ENCODE measurements around the gene DOK7. TPM values are rescaled to one million over a fixed set of nuclear protein-coding genes. Genes with fewer than 3 reads are reported as not detected.

Gene DOK7
- polyA plus RNA-seq, 3 donors: not detected

DNA sequence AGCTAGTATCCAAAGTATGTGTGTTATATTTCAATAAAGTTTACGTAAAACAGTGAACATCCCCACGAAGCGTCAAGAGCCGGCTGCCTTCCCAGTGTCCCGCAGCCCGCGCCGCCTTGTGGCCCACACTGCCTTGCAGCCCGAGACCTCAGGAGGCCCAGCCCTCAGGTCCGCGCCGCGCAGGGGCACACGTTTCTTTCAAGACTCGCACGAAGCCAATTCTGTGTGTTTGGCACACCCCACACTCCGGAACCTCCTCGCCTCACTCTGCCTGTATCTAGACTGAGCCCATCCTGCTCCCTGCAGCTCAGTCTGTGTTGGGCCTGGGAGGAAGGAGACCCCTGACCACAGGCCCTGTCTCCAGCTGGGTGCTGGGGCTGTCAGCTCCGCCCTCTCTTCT is 63.4 kb downstream of the DOK7 start:
- Histone ChIP-seq H3K36me3 (replicated peaks in 1 of 2; ENCODE audit: control insufficient read depth in 1 of 2, insufficient read depth in 2 of 2, low read length in 2 of 2) (peaks cover 52 to 74% of the 10 kb centered on the region in 2 donors), H3K4me3 (replicated peaks in 1 of 3; ENCODE audit: low read depth in 2 of 3, low read length in 3 of 3) (no peak overlapping the region), H2AFZ (ENCODE audit: insufficient read depth, low read depth, low read length, poor library complexity, severe bottlenecking) (no peak overlapping the region), H3K9me3 (replicated peaks in 1 of 2; ENCODE audit: control insufficient read depth in 1 of 2, insufficient read depth in 1 of 2, low read length in 2 of 2) (no peaks in the 10 kb centered on the region), H4K20me1 (ENCODE audit: insufficient read depth, low read length) (peaks cover 100% of the 10 kb centered on the region), H3K27ac (ENCODE audit: low read depth in 1 of 2, low read length in 2 of 2) (no peak overlapping the region), H3K4me2 (replicated peaks; ENCODE audit: extremely low read depth, low read length, poor library complexity, severe bottlenecking) (no peak overlapping the region), H3K27me3 (ENCODE audit: control insufficient read depth in 2 of 2, insufficient read depth in 2 of 2, low read length in 2 of 2) (no peaks in the 10 kb centered on the region), H3K79me2 (ENCODE audit: insufficient read depth, low read length) (peaks cover 88% of the 10 kb centered on the region), H3K9ac (ENCODE audit: insufficient read depth, low read length, poor library complexity, severe bottlenecking) (no peak overlapping the region), H3K4me1 (ENCODE audit: control insufficient read depth in 1 of 2, insufficient read depth in 2 of 2, low read length in 2 of 2) (peaks cover 25 to 31% of the 10 kb centered on the region in 2 donors)
- WGBS (ENCODE audit: insufficient coverage): 96% methylated on average over 17 of the region's 19 CpGs
- intact Hi-C loops (cut with micrococcal nuclease): no loop called here
- no peak for DNase-seq
- peaks cover 47 to 72% of the 10 kb centered on the region in 2 donors for H3K36me3 Mint-ChIP-seq
- H3K4me3 Mint-ChIP-seq: no peak overlapping the region
- H3K27ac Mint-ChIP-seq: peak overlapping the region in 2 of 7 donors; percentile 47 to 60
- H3K4me1 Mint-ChIP-seq: peaks cover 33% of the 10 kb centered on the region
- TF ChIP-seq CTCF (IDR thresholded peaks at IDR 0.05): no peak
- H3K9me3 Mint-ChIP-seq: no peaks in the 10 kb centered on the region
- H3K27me3 Mint-ChIP-seq (ENCODE audit: low read depth in 3 of 3): no peaks in the 10 kb centered on the region

DNA sequence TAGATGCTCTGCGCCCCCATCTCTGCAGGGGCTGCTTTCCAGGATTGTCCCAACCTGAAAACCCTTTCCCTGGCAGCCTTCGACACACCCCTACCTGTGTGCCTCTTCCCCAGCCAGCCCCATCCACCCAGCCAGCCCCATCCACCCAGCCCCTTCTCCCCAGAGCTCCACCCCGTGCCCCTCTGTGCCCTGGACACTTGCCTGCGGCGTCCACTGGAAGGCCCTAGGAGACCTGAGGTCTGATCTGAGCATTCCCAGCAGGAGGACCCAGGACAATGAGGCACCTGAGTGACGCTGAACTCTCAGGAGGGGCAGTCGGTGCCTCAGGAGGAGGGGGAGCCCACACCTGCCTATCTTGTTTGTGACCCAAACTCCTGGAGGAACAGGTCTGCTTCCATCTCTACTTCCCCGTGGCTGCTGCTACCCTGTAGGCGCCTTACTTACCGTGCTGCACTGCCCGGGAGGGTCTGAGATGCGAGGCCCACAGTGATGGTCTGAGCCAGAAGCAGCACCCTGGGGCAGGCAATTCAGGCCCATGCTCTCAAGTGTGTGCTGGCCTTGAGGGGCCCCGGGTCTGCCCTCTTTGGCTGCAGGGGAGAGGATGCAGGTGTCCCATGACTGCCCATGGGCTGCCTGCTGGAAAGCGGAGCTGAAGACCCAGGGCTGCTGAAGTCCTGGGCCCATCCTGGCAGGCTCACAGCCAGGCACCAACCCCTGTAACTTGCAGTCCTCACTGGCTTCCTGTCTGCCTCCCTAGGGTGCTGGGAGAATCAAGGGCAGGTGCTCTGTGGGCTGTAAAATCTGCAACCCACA is 64.2 kb downstream of the DOK7 start:
- H3K4me3 ChIP-seq (replicated peaks in 1 of 3; ENCODE audit: low read depth in 2 of 3, low read length in 3 of 3): no peak overlapping the region
- peak overlapping the region in 1 of 2 donors; percentile 41 for H3K27ac ChIP-seq (ENCODE audit: low read depth in 1 of 2, low read length in 2 of 2)
- Mint-ChIP-seq H3K27ac (peak overlapping the region in 2 of 7 donors; percentile 31 to 54), H3K36me3 (peaks cover 41 to 64% of the 10 kb centered on the region in 2 donors), H3K4me1 (peaks cover 36% of the 10 kb centered on the region), H3K4me3 (no peak overlapping the region), H3K9me3 (no peaks in the 10 kb centered on the region), H3K27me3 (ENCODE audit: low read depth in 3 of 3) (no peaks in the 10 kb centered on the region)
- no peaks in the 10 kb centered on the region for H3K27me3 ChIP-seq (ENCODE audit: control insufficient read depth in 2 of 2, insufficient read depth in 2 of 2, low read length in 2 of 2)
- intact Hi-C loops (cut with micrococcal nuclease): no loop called here
- H3K4me1 ChIP-seq (ENCODE audit: control insufficient read depth in 1 of 2, insufficient read depth in 2 of 2, low read length in 2 of 2): peaks cover 28 to 38% of the 10 kb centered on the region in 2 donors
- no peak overlapping the region for H2AFZ ChIP-seq (ENCODE audit: insufficient read depth, low read depth, low read length, poor library complexity, severe bottlenecking)
- no peak for DNase-seq
- TF ChIP-seq CTCF (IDR thresholded peaks at IDR 0.05): no peak
- 97% methylated on average over 14 of the region's 14 CpGs for WGBS (ENCODE audit: insufficient coverage)
- H3K36me3 ChIP-seq (replicated peaks in 1 of 2; ENCODE audit: control insufficient read depth in 1 of 2, insufficient read depth in 2 of 2, low read length in 2 of 2): peaks cover 45 to 66% of the 10 kb centered on the region in 2 donors
- peaks cover 96% of the 10 kb centered on the region for H4K20me1 ChIP-seq (ENCODE audit: insufficient read depth, low read length)
- H3K4me2 ChIP-seq (replicated peaks; ENCODE audit: extremely low read depth, low read length, poor library complexity, severe bottlenecking): no peak overlapping the region
- H3K9me3 ChIP-seq (replicated peaks in 1 of 2; ENCODE audit: control insufficient read depth in 1 of 2, insufficient read depth in 1 of 2, low read length in 2 of 2): no peaks in the 10 kb centered on the region
- H3K9ac ChIP-seq (ENCODE audit: insufficient read depth, low read length, poor library complexity, severe bottlenecking): peak overlapping the region; percentile 1
- peaks cover 92% of the 10 kb centered on the region for H3K79me2 ChIP-seq (ENCODE audit: insufficient read depth, low read length)

Measured in CD14-positive monocyte (primary cell).